CD4-positive, alpha-beta memory T cell (primary cell): ENCODE measurements around the gene TCF15. TPM values are rescaled to one million over a fixed set of nuclear protein-coding genes. Genes with fewer than 3 reads are reported as not detected.
A peak's percentile ranks its signal among the peaks of the same experiment; 100 is the strongest.

Source experiments
- CTCF ChIA-PET: fragments of 350-600 bp; sonication (Branson Sonifier 250); formaldehyde crosslinking; loops from one replicate; lab custom pipeline; 2021; ENCODE audit warnings: inconsistent platforms; ENCODE audit not compliant: partially characterized antibody; lab: Charles Lee
- POLR2A ChIA-PET: fragments of 350-600 bp; sonication (Branson Sonifier 250); formaldehyde crosslinking; loops from one replicate; lab custom pipeline; 2021; ENCODE audit not compliant: partially characterized antibody; lab: Charles Lee
- DNase-seq, 5 donors: peaks; one replicate each; pipeline versions ENCODE4 v3.0.0 to v3.0.0-alpha.2; 2020 to 2022; ENCODE audit warnings: mixed read lengths in 1 of 5
- H3K27ac ChIP-seq: one replicate; pipeline ENCODE4 v1.7.0; 2013; ENCODE audit warnings: low read depth, low read length
- H3K27me3 ChIP-seq: 2 replicates; pipeline ENCODE4 v1.7.0; 2013; ENCODE audit warnings: mild to moderate bottlenecking, low read length, moderate library complexity; ENCODE audit not compliant: insufficient read depth
- H3K36me3 ChIP-seq: 2 replicates; pipeline ENCODE4 v1.7.0; 2013; ENCODE audit warnings: mild to moderate bottlenecking, low read length, moderate library complexity; ENCODE audit not compliant: insufficient read depth
- H3K4me1 ChIP-seq: 2 replicates; pipeline ENCODE4 v1.7.0; 2013; ENCODE audit warnings: mild to moderate bottlenecking, low read length, moderate library complexity; ENCODE audit not compliant: insufficient read depth
- H3K4me3 ChIP-seq, 2 donors: one replicate each; pipeline ENCODE4 v1.7.0; 2013; ENCODE audit warnings: low read length in 2 of 2, mild to moderate bottlenecking in 1 of 2
- H3K9me3 ChIP-seq, 2 donors: one replicate each; pipeline ENCODE4 v1.7.0; 2013; ENCODE audit warnings: low read length in 2 of 2, control low read depth in 1 of 2; ENCODE audit not compliant: control insufficient read depth in 1 of 2
- H3K27ac Mint-ChIP-seq, 7 donors: one replicate each; pipeline ENCODE4 v1.8.0; 2020 to 2021; ENCODE audit warnings: mixed read lengths in 7 of 7, mild to moderate bottlenecking in 6 of 7, inconsistent platforms in 3 of 7, moderate library complexity in 3 of 7
- H3K27me3 Mint-ChIP-seq, 2 donors: one replicate each; pipeline ENCODE4 v1.8.0; 2020 to 2021; ENCODE audit warnings: mixed read lengths in 2 of 2
- H3K36me3 Mint-ChIP-seq, 2 donors: one replicate each; pipeline ENCODE4 v1.8.0; 2020 to 2021; ENCODE audit warnings: mixed read lengths in 2 of 2, inconsistent platforms in 1 of 2, mild to moderate bottlenecking in 1 of 2
- H3K4me1 Mint-ChIP-seq, 4 donors: one replicate each; pipeline ENCODE4 v1.8.0; 2020 to 2021; ENCODE audit warnings: mixed read lengths in 4 of 4, mild to moderate bottlenecking in 1 of 4
- H3K4me3 Mint-ChIP-seq, 8 donors: one replicate each; pipeline ENCODE4 v1.8.0; 2020 to 2021; ENCODE audit warnings: mixed read lengths in 8 of 8, mild to moderate bottlenecking in 7 of 8, moderate library complexity in 6 of 8, inconsistent platforms in 3 of 8
- H3K9me3 Mint-ChIP-seq, 8 donors: one replicate each; pipeline ENCODE4 v1.8.0; 2020 to 2021; ENCODE audit warnings: mixed read lengths in 8 of 8, mild to moderate bottlenecking in 5 of 8, inconsistent platforms in 3 of 8, moderate library complexity in 1 of 8
- intact Hi-C: fragments of 100-400 bp; cut with micrococcal nuclease; formaldehyde crosslinking; loops from one replicate; pipeline ENCODE4 v1.15.1; 2023
- polyA plus RNA-seq, 2 donors: library from polyadenylated mRNA; unstranded; fragments of 300-500 nt; fragmentation: Illumina TruSeq; gene quantifications; one replicate each; pipeline ENCODE4 v1.2.3, GENCODE V29; 2021
- total RNA-seq, 2 experiments: library from RNA; stranded (reverse); gene quantifications; one replicate each; pipeline ENCODE4 v1.2.3, GENCODE V29; 2021

TCF15 gene
- total and polyA plus RNA-seq, 4 experiments from 2014 or later = not detected

GRCh38 chr20:653110-653589, 43.0 kb upstream of the TCF15 start, which contains the start of gene SRXN1:
Gene SRXN1 (minus strand): TSS chr20:653200. CDS start chr20:653185, 15 bp downstream.
- Mint-ChIP-seq H3K27ac (peak within 1 kb of the TSS; percentile 65 to 92 (median 88)), H3K4me3 (peak within 1 kb of the TSS; percentile 85 to 90 (median 88)), H3K4me1 (peaks cover 22 to 45% (median 33%) of the 10 kb centered on the region in 4 donors), H3K9me3 (peaks cover 0 to under 1% (median 0%) of the 10 kb centered on the region in 8 donors), H3K27me3 (peaks cover 4% of the 10 kb centered on the region in 2 donors), H3K36me3 (peaks cover 7 to 15% of the 10 kb centered on the region in 2 donors)
- Histone ChIP-seq H3K4me1 (peaks cover 28% of the 10 kb centered on the region), H3K27me3 (no peaks in the 10 kb centered on the region), H3K27ac (peak within 1 kb of the TSS; percentile 50), H3K36me3 (peaks cover under 1% of the 10 kb centered on the region), H3K4me3 (peak within 1 kb of the TSS; percentile 17 to 57), H3K9me3 (no peaks in the 10 kb centered on the region)
- peak; percentile 61 to 79 (median 65) for DNase-seq
- intact Hi-C loops = loop anchor here (2.0 kb wide), 1 partner anchor 14 kb away; no protein-coding TSS in a partner anchor
- CTCF ChIA-PET = interaction anchor here (1.0 to 1.7 kb wide), 2 partner anchors 13 to 14 kb away, joined by 3 to 6 read pairs; no protein-coding TSS in a partner anchor
- POLR2A ChIA-PET = no interaction called here

GRCh38 chr20:652615-653109, 42.6 kb upstream of the TCF15 start:
- intact Hi-C loops = loop anchor here (2.0 kb wide), 1 partner anchor 14 kb away; no protein-coding TSS in a partner anchor
- POLR2A ChIA-PET = interaction anchor here (0.6 kb wide), 1 partner anchor 110 kb away, joined by 4 read pairs; no protein-coding TSS in a partner anchor
- H3K9me3 ChIP-seq = no peaks in the 10 kb centered on the region
- Mint-ChIP-seq H3K4me3 (peak overlapping the region; percentile 66 to 89 (median 84)), H3K27ac (peak overlapping the region; percentile 65 to 92 (median 86)), H3K4me1 (peaks cover 22 to 45% (median 33%) of the 10 kb centered on the region in 4 donors), H3K36me3 (peaks cover 12 to 20% of the 10 kb centered on the region in 2 donors), H3K9me3 (peaks cover 0 to 3% (median 0%) of the 10 kb centered on the region in 8 donors), H3K27me3 (no peaks in the 10 kb centered on the region)
- peaks cover 28% of the 10 kb centered on the region for H3K4me1 ChIP-seq
- peak in 1 of 5 donors; percentile 3 for DNase-seq
- H3K36me3 ChIP-seq = peaks cover 5% of the 10 kb centered on the region
- peak overlapping the region; percentile 17 to 57 for H3K4me3 ChIP-seq
- CTCF ChIA-PET = interaction anchor here (0.6 to 1.8 kb wide), 5 partner anchors 11 to 109 kb away, joined by 3 to 6 read pairs (median 4); partner anchors contain the start of gene CSNK2A1
- H3K27ac ChIP-seq = peak overlapping the region; percentile 50
- H3K27me3 ChIP-seq = no peaks in the 10 kb centered on the region

GRCh38 chr20:651713-652614, 41.9 kb upstream of the TCF15 start:
- no peak for DNase-seq
- ChIA-PET CTCF (interaction anchor here (0.6 to 1.8 kb wide), 5 partner anchors 11 to 108 kb away, joined by 3 to 6 read pairs (median 4); partner anchors contain the start of gene CSNK2A1), POLR2A (interaction anchor here (0.6 kb wide), 1 partner anchor 109 kb away, joined by 4 read pairs; no protein-coding TSS in a partner anchor)
- H3K27me3 ChIP-seq = no peaks in the 10 kb centered on the region
- peak overlapping the region; percentile 50 for H3K27ac ChIP-seq
- peaks cover 0 to 3% (median 0%) of the 10 kb centered on the region in 8 donors for H3K9me3 Mint-ChIP-seq
- peaks cover 22 to 45% (median 33%) of the 10 kb centered on the region in 4 donors for H3K4me1 Mint-ChIP-seq
- H3K36me3 ChIP-seq = peaks cover 5% of the 10 kb centered on the region
- H3K9me3 ChIP-seq = no peaks in the 10 kb centered on the region
- H3K27me3 Mint-ChIP-seq = no peaks in the 10 kb centered on the region
- peaks cover 28% of the 10 kb centered on the region for H3K4me1 ChIP-seq
- H3K4me3 Mint-ChIP-seq = peak overlapping the region; percentile 66 to 89 (median 84)
- H3K27ac Mint-ChIP-seq = peak overlapping the region; percentile 65 to 92 (median 86)
- intact Hi-C loops = loop anchor here (2.0 kb wide), 1 partner anchor 15 kb away; no protein-coding TSS in a partner anchor
- peaks cover 13 to 22% of the 10 kb centered on the region in 2 donors for H3K36me3 Mint-ChIP-seq
- H3K4me3 ChIP-seq = peak overlapping the region in 1 of 2 donors; percentile 57

GRCh38 chr20:650954-651353, 40.8 kb upstream of the TCF15 start:
- intact Hi-C loops = no loop called here
- H3K27ac Mint-ChIP-seq = peak overlapping the region in 4 of 7 donors; percentile 15 to 81 (median 45)

GRCh38 chr20:650281-650680, 40.2 kb upstream of the TCF15 start:
- ChIA-PET POLR2A (no interaction called here), CTCF (no interaction called here)
- intact Hi-C loops = no loop called here
- Histone ChIP-seq H3K4me1 (peaks cover 36% of the 10 kb centered on the region), H3K36me3 (peaks cover 5% of the 10 kb centered on the region), H3K4me3 (no peak overlapping the region), H3K27me3 (no peaks in the 10 kb centered on the region), H3K9me3 (no peaks in the 10 kb centered on the region), H3K27ac (no peak overlapping the region)
- Mint-ChIP-seq H3K4me3 (peak overlapping the region in 3 of 8 donors; percentile 43 to 58 (median 53)), H3K4me1 (peaks cover 24 to 48% (median 40%) of the 10 kb centered on the region in 4 donors), H3K36me3 (peaks cover 13 to 22% of the 10 kb centered on the region in 2 donors), H3K27me3 (no peaks in the 10 kb centered on the region), H3K9me3 (peaks cover 0 to 3% (median 0%) of the 10 kb centered on the region in 8 donors), H3K27ac (peak overlapping the region in 2 of 7 donors; percentile 28 to 37)
- no peak for DNase-seq

More at GRCh38 chr20:650954-651353, 40.8 kb upstream of the TCF15 start:
- H3K9me3 Mint-ChIP-seq = peaks cover 0 to 3% (median 0%) of the 10 kb centered on the region in 8 donors
- H3K36me3 ChIP-seq = peaks cover 5% of the 10 kb centered on the region
- H3K27me3 Mint-ChIP-seq = no peaks in the 10 kb centered on the region
- peaks cover 13 to 22% of the 10 kb centered on the region in 2 donors for H3K36me3 Mint-ChIP-seq
- ChIA-PET CTCF (interaction anchor here (1.8 kb wide), 1 partner anchor 20 kb away, joined by 4 read pairs; no protein-coding TSS in a partner anchor), POLR2A (no interaction called here)
- peak overlapping the region; percentile 14 to 87 (median 56) for H3K4me3 Mint-ChIP-seq
- H3K4me1 ChIP-seq = peaks cover 29% of the 10 kb centered on the region
- no peak for DNase-seq
- H3K4me1 Mint-ChIP-seq = peaks cover 22 to 45% (median 34%) of the 10 kb centered on the region in 4 donors
- no peak overlapping the region for H3K4me3 ChIP-seq
- no peaks in the 10 kb centered on the region for H3K27me3 ChIP-seq
- H3K9me3 ChIP-seq = no peaks in the 10 kb centered on the region
- no peak overlapping the region for H3K27ac ChIP-seq

- Mint-ChIP-seq H3K27me3 (peaks cover 3 to 8% of the 10 kb centered on the region in 2 donors), H3K4me3 (no peak overlapping the region), H3K27ac (peak overlapping the region in 1 of 7 donors; percentile 3), H3K36me3 (peaks cover 17 to 22% of the 10 kb centered on the region in 2 donors), H3K9me3 (peaks cover 0 to 3% (median 0%) of the 10 kb centered on the region in 8 donors), H3K4me1 (peaks cover 17 to 39% (median 32%) of the 10 kb centered on the region in 4 donors)
- Histone ChIP-seq H3K9me3 (no peaks in the 10 kb centered on the region), H3K36me3 (peaks cover 5% of the 10 kb centered on the region), H3K4me3 (no peak overlapping the region), H3K27me3 (peaks cover 10% of the 10 kb centered on the region), H3K27ac (no peak overlapping the region), H3K4me1 (peaks cover 26% of the 10 kb centered on the region)
- intact Hi-C loops = no loop called here
- CTCF ChIA-PET = interaction anchor here (0.9 to 1.4 kb wide), 4 partner anchors 10 to 303 kb away, joined by 3 to 6 read pairs (median 3); no protein-coding TSS in a partner anchor
- POLR2A ChIA-PET = no interaction called here
- DNase-seq = no peak
Observed at GRCh38 chr20:647479-648019, 37.4 kb upstream of the TCF15 start.
